EL (cell line): ENCODE data around the gene FOLR2.
"Not testable (repeated sequence)": the region's sequence is repeated elsewhere in the genome, so short reads cannot be mapped to it uniquely, and the experiment has no call there.

Experiments
- DNase-seq: peaks from one replicate; pipeline ENCODE4 v3.0.0-alpha.2; 2016

FOLR2 gene

DNA sequence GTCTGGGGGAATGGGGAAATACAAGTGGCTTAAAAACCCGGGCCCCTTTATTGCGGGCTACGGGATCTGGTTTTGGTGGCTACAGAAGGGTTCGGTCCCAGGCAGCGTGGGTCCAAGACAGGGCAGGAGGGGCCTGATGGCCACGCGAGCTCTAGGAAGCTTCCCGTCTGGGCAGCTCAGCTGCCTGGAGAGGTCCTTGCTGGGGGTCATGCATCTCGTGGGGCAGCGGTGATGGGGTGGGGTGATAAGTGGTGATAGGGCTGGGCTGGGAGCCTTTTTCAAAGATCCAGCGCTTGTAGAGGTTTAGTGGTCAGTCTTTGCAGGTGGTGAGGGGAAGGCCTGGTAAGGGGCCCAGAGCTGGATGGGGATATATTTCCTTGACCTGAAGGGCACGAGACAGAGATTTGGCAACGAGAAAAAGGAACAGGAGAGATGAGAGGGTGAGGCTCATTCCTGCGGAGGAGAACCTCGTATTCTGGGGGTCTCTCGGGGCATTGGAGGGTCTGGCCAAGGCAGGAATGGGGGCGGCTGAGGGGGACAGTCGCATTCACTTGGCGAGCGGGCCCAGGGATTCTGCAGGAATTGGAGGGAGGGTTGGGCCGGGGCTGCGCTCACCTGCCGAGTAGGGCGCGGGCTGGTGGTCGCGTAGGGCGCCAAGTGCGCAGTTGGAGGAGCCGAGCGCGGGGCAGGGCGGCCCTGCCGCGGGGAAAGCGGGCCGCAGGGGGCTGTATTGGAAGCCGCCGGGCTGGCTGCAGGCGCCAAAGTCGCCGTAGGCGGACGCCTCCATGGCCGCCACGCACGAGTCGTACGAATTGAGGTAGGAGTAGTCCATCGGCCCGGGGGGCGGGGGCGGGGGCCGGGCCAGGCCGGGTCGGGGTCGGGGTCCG, 26.8 kb downstream of the FOLR2 start:
- DNase-seq: no peak

DNA sequence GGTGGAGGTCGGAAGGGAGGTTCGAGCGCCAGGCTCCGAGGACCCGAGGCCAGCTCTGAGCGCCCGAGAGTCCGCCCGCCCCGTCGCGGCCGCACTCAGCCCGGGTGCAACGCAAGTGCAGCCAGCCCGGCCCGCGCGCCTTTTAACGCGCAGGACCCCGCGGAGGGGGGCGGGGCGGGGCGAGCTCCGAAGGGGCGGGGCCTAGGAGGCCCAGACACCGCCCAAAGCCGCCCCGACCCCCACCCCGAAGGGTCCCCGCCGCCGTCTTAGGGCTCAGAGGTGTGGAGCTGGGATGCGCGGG, 27.4 kb downstream of the FOLR2 start, which contains the start of gene PHOX2A:
Gene PHOX2A (minus strand): TSS at position 117 of the 301 bp plus-strand sequence. CDS start 172 bp downstream, outside the sequence.
- no peak for DNase-seq

DNA sequence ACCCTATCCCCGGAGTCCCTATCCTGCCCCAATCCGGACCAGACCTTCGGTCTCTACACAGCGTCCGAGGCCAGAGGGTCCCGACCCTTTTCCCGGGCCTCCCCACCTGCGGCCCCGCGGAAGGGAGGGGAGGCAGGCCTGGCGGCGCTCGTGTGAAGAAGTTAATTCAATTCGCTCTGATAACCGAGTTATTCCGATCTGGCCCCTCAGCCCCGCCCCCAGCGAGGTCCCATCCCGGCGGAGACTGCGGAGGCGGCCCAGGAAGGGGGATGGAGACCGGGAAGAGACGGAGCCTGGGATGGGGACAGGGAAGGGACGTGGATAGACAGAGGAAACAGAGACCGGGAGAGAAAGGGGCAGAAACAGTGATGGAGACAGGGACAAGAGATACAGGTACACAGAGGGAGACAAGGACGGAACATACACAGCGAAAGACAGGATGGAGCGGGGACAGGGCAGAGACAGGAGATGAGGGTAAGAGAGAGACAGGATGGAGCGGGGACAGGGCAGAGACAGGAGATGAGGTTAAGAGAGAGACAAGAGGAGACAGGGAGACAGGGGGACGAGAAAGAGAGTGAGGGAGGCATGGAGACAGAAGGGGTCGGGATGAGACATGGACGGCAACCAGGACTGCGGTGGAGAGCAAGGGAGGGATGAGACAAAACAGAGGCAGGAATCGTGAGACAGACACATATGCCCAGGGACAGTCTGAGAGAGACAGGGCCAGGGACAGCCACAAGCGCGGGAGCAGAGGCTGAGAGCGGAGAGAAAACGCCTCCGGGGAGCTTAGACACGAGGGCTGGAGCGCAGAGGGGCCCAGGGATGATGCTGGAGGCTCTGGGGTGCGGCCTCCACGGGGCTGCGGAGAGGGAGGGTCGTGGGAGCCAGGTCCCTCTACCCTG, 28.0 kb downstream of the FOLR2 start:
- DNase-seq: no peak

GRCh38 chr11:72245263-72245816, 28.7 kb downstream of the FOLR2 start:
- no peak for DNase-seq

- DNase-seq: no peak
These were observed 31.0 kb downstream of the FOLR2 start for GRCh38 chr11:72247584-72247983.

- no peak for DNase-seq
These were observed 33.4 kb downstream of the FOLR2 start for GRCh38 chr11:72249961-72250360.

GRCh38 chr11:72250661-72251464, 34.3 kb downstream of the FOLR2 start:
- DNase-seq: no peak

- no peak for DNase-seq
These were observed 35.0 kb downstream of the FOLR2 start for GRCh38 chr11:72251614-72252013.

DNA sequence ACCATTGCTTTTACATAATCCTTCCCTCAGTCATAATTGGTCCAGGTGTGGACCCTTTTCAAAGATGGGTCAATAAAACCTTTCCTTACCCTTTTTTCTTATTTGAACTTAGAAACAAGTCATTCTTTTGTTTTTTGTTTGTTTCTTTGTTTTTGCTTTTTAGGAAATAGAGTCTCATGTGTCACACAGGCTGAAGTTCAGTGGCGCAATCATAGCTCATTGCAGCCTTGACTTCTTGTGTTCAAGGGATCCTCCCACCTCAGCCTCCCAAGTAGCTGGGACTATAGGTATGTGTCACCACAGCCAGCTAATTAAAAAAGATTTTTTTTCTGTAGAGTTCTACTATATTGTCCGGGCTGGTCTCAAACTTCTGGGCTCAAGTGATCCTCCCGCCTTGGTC, 36.8 kb downstream of the FOLR2 start:
- DNase-seq: no peak

- DNase-seq: no peak
These were observed 37.9 kb downstream of the FOLR2 start for GRCh38 chr11:72254299-72254993.

- DNase-seq: peak; percentile 44
These were observed 41.0 kb downstream of the FOLR2 start for GRCh38 chr11:72257570-72257969.

GRCh38 chr11:72259490-72259889, 42.9 kb downstream of the FOLR2 start:
- DNase-seq: no peak

DNA sequence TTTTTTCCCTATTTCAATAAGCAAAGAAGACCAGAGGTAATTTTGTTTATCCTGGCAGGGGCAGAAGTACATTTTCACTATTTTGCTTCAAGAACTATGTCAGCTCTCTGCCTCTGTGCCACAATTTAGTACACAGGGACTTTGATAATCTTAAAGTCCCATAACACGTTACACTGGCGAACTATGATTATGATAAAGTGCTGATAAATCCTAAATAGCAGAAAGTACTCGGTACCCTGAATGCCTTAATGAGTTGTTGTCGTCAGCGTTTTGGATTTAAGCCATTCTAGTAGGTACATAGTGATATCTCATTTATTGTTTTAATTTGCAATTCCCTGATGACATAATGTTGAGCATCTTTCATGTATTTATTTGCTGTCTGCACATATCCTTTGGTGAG, 44.0 kb downstream of the FOLR2 start:
- no peak for DNase-seq

DNA sequence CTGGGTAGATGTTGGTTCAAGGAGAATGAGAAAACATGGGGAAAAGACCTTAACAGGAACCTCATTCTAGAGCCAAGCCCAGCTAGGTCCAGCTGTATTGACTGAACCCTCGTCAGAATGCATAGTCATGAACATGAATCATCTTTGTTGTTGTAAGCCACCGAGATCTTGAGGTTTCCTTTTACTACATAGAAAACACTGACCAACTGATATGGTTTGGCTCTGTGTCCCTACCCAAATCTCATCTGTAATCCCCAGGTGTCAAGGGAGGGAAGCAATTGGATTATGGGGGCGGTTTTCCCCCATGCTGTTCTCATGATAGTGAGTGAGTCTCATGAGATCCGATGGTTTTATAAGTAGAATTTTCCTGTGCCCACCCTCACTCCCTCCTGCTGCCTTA, 46.8 kb downstream of the FOLR2 start:
- peak; percentile 58 for DNase-seq

DNA sequence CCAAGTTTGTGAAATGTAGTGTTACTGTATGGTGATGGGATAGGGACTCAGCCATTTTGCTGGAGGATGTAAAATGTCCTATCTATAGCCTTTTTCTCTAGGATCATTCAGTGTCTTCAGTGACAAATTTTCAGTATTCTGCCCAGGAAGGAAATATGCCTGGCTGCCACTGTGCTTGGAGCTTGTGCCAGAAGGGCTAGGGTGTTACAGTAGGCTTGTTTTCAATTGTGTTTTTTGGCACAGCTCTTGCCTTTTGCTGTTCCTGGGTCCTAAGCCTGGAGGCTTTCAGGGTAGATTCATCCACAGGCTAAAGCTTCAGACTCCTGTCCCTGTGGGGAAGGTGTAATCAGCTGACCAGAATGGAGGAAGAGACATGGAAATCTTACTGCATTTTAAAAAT, 49.4 kb downstream of the FOLR2 start:
- no peak for DNase-seq

GRCh38 chr11:72266960-72267359, 50.4 kb downstream of the FOLR2 start:
- not testable (repeated sequence) for DNase-seq

GRCh38 chr11:72267956-72268617, 51.5 kb downstream of the FOLR2 start:
- DNase-seq: no peak
